K562 (cell line): ENCODE measurements around the gene AMBRA1. TPM values are rescaled to one million over a fixed set of nuclear protein-coding genes. Genes with fewer than 3 reads are reported as not detected.

ENCODE experiments used
- CBX2 ChIP-seq: fragments of 200-600 bp; sonication (generic); IDR thresholded peaks from one replicate; pipeline ENCODE4 v1.6.1; 2012; ENCODE audit warnings: mild to moderate bottlenecking, low read length, inconsistent platforms; ENCODE audit not compliant: insufficient read depth, poor library complexity, severe bottlenecking
- DMBX1 ChIP-seq: fragments of 250-450 bp; sonication (Bioruptor Pico); IDR thresholded peaks from 2 replicates; pipeline ENCODE4 v1.8.0; 2022; ENCODE audit warnings: inconsistent platforms, mild to moderate bottlenecking, moderate library complexity, borderline replicate concordance
- DPF2 ChIP-seq: fragments of 450-650 bp; IDR thresholded peaks from 2 replicates; pipeline ENCODE4 v1.6.1; 2016
- NR1H2 ChIP-seq: sonication (generic); formaldehyde crosslinking; IDR thresholded peaks from 2 replicates; pipeline ENCODE4 v1.4.0; 2020; ENCODE audit warnings: mild to moderate bottlenecking, missing genetic modification reagents
- RBM39 ChIP-seq: fragments of 200-400 bp; formaldehyde crosslinking; optimal IDR thresholded peaks from 2 replicates; pipeline ENCODE3; 2018; ENCODE audit warnings: low read depth, low read length
- ZNF79 ChIP-seq: fragments of 250-450 bp; sonication (Bioruptor Pico); IDR thresholded peaks from 2 replicates; pipeline ENCODE4 v1.4.0; 2020; ENCODE audit warnings: low read depth, mild to moderate bottlenecking, moderate library complexity
- polyA plus RNA-seq, 8 experiments: library from polyadenylated mRNA; depleted of rRNA in 4 of 8; stranded (reverse) in 5 of 8; unstranded in 3 of 8; fragments of >200 nt; fragmentation: Nextera tagmentation in 2 of 8; fragmentation: Illumina TruSeq in 1 of 8; extraction: Ambion mirVana in 2 of 8; extraction: Trizol in 1 of 8; gene quantifications; 2 replicates each; pipeline versions ENCODE4 v1.2.1 to v1.2.3, GENCODE V29; 2011 to 2014; ENCODE audit warnings: inconsistent platforms in 1 of 8, missing spikeins in 1 of 8
- total RNA-seq, 7 experiments: library from RNA; depleted of rRNA in 6 of 7; stranded (reverse); fragments of >200 nt in 6 of 7; fragmentation: Illumina TruSeq in 2 of 7; extraction: Trizol in 2 of 7; gene quantifications; 2 replicates each; pipeline versions ENCODE4 v1.2.1 to v1.2.3, GENCODE V29; 2011 to 2021; ENCODE audit warnings: low replicate concordance in 1 of 7
- TF ChIP-seq, protein P1 (sequence below): fragments of 150-350 bp; conservative IDR thresholded peaks from 2 replicates; pipeline ENCODE4 v1.6.1; 2014; ENCODE audit warnings: low read length
- TF ChIP-seq, protein P2 (sequence below): fragments of 250-450 bp; sonication (Bioruptor Pico); IDR thresholded peaks from 2 replicates; pipeline ENCODE4 v1.4.0; 2020; ENCODE audit warnings: mild to moderate bottlenecking, moderate library complexity

AMBRA1 gene
- total and polyA plus RNA-seq, 9 of the 15 experiments (the other 6 are each of a cell fraction or from before 2014, with no cell fraction given), result 0.15 to 24.5 (median 13.0) TPM

GRCh38 chr11:46524201-46524770 lies 69.5 kb downstream of the AMBRA1 start (continued):
- no peak for TF ChIP-seq NR1H2 (CRISPR knock-in tag)
- TF ChIP-seq, protein P1, sequence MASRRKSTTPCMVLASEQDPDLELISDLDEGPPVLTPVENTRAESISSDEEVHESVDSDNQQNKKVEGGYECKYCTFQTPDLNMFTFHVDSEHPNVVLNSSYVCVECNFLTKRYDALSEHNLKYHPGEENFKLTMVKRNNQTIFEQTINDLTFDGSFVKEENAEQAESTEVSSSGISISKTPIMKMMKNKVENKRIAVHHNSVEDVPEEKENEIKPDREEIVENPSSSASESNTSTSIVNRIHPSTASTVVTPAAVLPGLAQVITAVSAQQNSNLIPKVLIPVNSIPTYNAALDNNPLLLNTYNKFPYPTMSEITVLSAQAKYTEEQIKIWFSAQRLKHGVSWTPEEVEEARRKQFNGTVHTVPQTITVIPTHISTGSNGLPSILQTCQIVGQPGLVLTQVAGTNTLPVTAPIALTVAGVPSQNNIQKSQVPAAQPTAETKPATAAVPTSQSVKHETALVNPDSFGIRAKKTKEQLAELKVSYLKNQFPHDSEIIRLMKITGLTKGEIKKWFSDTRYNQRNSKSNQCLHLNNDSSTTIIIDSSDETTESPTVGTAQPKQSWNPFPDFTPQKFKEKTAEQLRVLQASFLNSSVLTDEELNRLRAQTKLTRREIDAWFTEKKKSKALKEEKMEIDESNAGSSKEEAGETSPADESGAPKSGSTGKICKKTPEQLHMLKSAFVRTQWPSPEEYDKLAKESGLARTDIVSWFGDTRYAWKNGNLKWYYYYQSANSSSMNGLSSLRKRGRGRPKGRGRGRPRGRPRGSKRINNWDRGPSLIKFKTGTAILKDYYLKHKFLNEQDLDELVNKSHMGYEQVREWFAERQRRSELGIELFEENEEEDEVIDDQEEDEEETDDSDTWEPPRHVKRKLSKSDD, result no peak
- no peak for TF ChIP-seq RBM39
- TF ChIP-seq, protein P2, sequence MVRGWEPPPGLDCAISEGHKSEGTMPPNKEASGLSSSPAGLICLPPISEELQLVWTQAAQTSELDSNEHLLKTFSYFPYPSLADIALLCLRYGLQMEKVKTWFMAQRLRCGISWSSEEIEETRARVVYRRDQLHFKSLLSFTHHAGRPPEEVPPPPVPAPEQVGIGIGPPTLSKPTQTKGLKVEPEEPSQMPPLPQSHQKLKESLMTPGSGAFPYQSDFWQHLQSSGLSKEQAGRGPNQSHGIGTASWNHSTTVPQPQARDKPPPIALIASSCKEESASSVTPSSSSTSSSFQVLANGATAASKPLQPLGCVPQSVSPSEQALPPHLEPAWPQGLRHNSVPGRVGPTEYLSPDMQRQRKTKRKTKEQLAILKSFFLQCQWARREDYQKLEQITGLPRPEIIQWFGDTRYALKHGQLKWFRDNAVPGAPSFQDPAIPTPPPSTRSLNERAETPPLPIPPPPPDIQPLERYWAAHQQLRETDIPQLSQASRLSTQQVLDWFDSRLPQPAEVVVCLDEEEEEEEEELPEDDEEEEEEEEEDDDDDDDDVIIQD (CRISPR knock-in tag), result no peak
- no peak for TF ChIP-seq DPF2
- no peak for TF ChIP-seq DMBX1 (CRISPR knock-in tag)
- TF ChIP-seq ZNF79, result no peak
- no peak for TF ChIP-seq CBX2
